Osteocyte (in vitro differentiated cells): ENCODE data around the gene TRMT10A. TPM values are rescaled to one million over a fixed set of nuclear protein-coding genes. Genes with fewer than 3 reads are reported as not detected.

ENCODE experiments used
- DNase-seq: peaks from one replicate; pipeline ENCODE4 v3.0.0; 2021; ENCODE audit warnings: mixed read lengths; ENCODE audit not compliant: unreplicated experiment; ENCODE audit errors: extremely low spot score
- H3K27ac Mint-ChIP-seq: one replicate; pipeline ENCODE4 v1.8.0; 2021; ENCODE audit warnings: mild to moderate bottlenecking, mixed read lengths; ENCODE audit not compliant: unreplicated experiment
- H3K27me3 Mint-ChIP-seq: one replicate; pipeline ENCODE4 v1.8.0; 2021; ENCODE audit warnings: mixed read lengths; ENCODE audit not compliant: unreplicated experiment
- H3K36me3 Mint-ChIP-seq: one replicate; pipeline ENCODE4 v1.8.0; 2021; ENCODE audit warnings: mixed read lengths; ENCODE audit not compliant: unreplicated experiment
- H3K4me1 Mint-ChIP-seq: one replicate; pipeline ENCODE4 v1.8.0; 2021; ENCODE audit warnings: mixed read lengths; ENCODE audit not compliant: unreplicated experiment
- H3K4me3 Mint-ChIP-seq: one replicate; pipeline ENCODE4 v1.8.0; 2021; ENCODE audit warnings: mild to moderate bottlenecking, moderate library complexity, mixed read lengths; ENCODE audit not compliant: unreplicated experiment
- H3K9me3 Mint-ChIP-seq: one replicate; pipeline ENCODE4 v1.8.0; 2021; ENCODE audit warnings: mixed read lengths; ENCODE audit not compliant: unreplicated experiment
- CTCF ChIP-seq: fragments of 200-600 bp; sonication (generic); IDR thresholded peaks from 2 replicates; pipeline ENCODE4 v1.5.0; 2021; ENCODE audit warnings: antibody characterized with exemption, mild to moderate bottlenecking, moderate library complexity
- total RNA-seq: library from RNA; stranded (reverse); gene quantifications from 2 replicates; pipeline ENCODE4 v1.2.1, GENCODE V29; 2021

Gene TRMT10A
- total RNA-seq, 1 donor from 2014 or later: 6.3 TPM

- TF ChIP-seq CTCF: no peak
- DNase-seq: no peak
- Mint-ChIP-seq H3K4me3 (no peak overlapping the region), H3K36me3 (no peaks in the 10 kb centered on the region), H3K27ac (no peak overlapping the region), H3K9me3 (no peaks in the 10 kb centered on the region), H3K4me1 (no peaks in the 10 kb centered on the region), H3K27me3 (peaks cover 22% of the 10 kb centered on the region)
Measured at GRCh38 chr4:99608417-99608816, 44.6 kb upstream of the TRMT10A start.

- Mint-ChIP-seq H3K27me3 (peaks cover 27% of the 10 kb centered on the region), H3K4me3 (no peak overlapping the region), H3K9me3 (no peaks in the 10 kb centered on the region), H3K4me1 (no peaks in the 10 kb centered on the region), H3K27ac (no peak overlapping the region), H3K36me3 (no peaks in the 10 kb centered on the region)
- no peak for TF ChIP-seq CTCF
- no peak for DNase-seq
Measured at GRCh38 chr4:99606716-99607115, 42.9 kb upstream of the TRMT10A start.

GRCh38 chr4:99594818-99595217 lies 31.0 kb upstream of the TRMT10A start:
- H3K27ac Mint-ChIP-seq: no peak overlapping the region
- no peaks in the 10 kb centered on the region for H3K9me3 Mint-ChIP-seq
- no peak for TF ChIP-seq CTCF
- peaks cover 16% of the 10 kb centered on the region for H3K27me3 Mint-ChIP-seq
- H3K36me3 Mint-ChIP-seq: no peaks in the 10 kb centered on the region
- DNase-seq: no peak
- H3K4me3 Mint-ChIP-seq: no peak overlapping the region
- H3K4me1 Mint-ChIP-seq: no peaks in the 10 kb centered on the region

GRCh38 chr4:99593781-99594641 lies 30.2 kb upstream of the TRMT10A start:
- Mint-ChIP-seq H3K27ac (no peak overlapping the region), H3K4me3 (no peak overlapping the region), H3K9me3 (no peaks in the 10 kb centered on the region), H3K27me3 (peaks cover 22% of the 10 kb centered on the region), H3K36me3 (no peaks in the 10 kb centered on the region), H3K4me1 (no peaks in the 10 kb centered on the region)
- DNase-seq: no peak
- TF ChIP-seq CTCF: no peak

- Mint-ChIP-seq H3K9me3 (no peaks in the 10 kb centered on the region), H3K4me3 (no peak overlapping the region), H3K27me3 (peaks cover 16% of the 10 kb centered on the region), H3K4me1 (no peaks in the 10 kb centered on the region), H3K27ac (no peak overlapping the region), H3K36me3 (no peaks in the 10 kb centered on the region)
- no peak for TF ChIP-seq CTCF
- DNase-seq: no peak
Measured at GRCh38 chr4:99591757-99592156, 27.9 kb upstream of the TRMT10A start.
